HG02642 (cell line): ENCODE measurements around the gene CFAP210.

ENCODE experiments used
- ATAC-seq: cut with Tn5 transposase; IDR thresholded peaks from one replicate; pipeline ENCODE4 v1.9.1; 2021; ENCODE audit warnings: mild to moderate bottlenecking; ENCODE audit not compliant: unreplicated experiment, poor library complexity

CFAP210 gene

GRCh38 chr2:169676850-169677249 lies 17.4 kb downstream of the CFAP210 start:
- no peak for ATAC-seq

DNA sequence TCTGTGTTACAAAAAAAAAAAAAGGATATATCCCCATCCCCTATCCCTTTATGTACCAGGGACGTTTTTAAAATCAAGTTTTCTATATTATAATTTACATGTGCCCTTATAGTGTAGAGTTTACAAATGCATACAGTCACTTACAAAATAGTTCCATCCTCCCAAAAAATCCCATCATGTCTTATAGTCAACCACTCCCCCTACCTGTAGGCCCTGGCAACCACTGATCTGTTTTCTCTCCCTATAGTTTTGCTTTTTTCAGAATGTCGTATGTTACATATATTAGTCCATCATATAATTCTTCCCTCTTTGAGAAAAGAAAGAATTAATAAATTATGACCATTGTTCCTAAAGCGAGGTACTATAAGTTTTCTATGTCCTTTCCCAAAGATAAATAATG lies 17.8 kb downstream of the CFAP210 start:
- ATAC-seq, result no peak

- no peak for ATAC-seq
These were observed 20.3 kb downstream of the CFAP210 start for GRCh38 chr2:169673921-169674320.

- no peak for ATAC-seq
These were observed 21.1 kb downstream of the CFAP210 start for GRCh38 chr2:169673106-169673505.

DNA sequence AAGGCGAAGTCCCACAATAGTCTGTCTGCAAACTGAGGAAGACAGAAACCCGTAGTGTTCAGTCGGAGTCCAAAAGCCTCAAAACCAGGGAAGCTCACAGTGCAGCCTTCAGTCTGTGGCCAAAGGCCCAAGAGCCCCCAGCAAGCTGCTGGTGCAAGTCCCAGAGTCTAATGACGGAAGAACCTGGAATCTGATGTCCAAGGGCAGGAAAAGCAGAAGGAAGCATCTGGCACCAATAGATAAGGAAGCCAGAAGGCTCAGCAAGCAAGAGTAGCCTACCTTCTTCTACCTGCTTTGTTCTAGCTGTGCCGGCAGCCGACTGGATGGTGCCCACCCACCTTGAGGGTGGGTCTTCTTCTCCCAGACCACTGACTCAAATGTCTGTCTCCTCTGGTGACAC lies 21.8 kb downstream of the CFAP210 start:
- ATAC-seq, result no peak

- ATAC-seq, result no peak
These were observed 23.3 kb downstream of the CFAP210 start for GRCh38 chr2:169670937-169671336.

DNA sequence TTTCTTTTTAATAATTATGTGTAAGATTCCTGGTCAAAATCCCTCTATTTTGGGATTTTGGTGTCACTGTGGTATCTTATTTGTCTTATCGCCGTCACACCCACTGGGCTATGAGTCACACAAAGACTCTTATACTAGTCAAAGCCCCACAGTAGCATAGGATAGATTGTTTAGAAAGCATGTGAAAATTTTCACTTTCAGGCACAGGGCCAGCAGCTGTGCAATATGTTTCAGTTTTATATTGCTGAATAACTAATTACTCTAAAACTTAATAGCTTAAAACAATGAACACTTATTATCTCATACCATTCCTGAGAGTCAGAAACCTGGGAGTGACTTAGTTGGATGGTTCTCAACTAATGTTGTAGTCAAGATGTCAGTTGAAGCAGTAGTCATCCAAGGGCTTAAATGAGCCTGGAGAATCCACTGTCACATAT lies 24.0 kb downstream of the CFAP210 start:
- ATAC-seq, result no peak

GRCh38 chr2:169667583-169667982 lies 26.6 kb downstream of the CFAP210 start:
- ATAC-seq, result no peak

GRCh38 chr2:169664978-169665930 lies 29.0 kb downstream of the CFAP210 start:
- no peak for ATAC-seq

DNA sequence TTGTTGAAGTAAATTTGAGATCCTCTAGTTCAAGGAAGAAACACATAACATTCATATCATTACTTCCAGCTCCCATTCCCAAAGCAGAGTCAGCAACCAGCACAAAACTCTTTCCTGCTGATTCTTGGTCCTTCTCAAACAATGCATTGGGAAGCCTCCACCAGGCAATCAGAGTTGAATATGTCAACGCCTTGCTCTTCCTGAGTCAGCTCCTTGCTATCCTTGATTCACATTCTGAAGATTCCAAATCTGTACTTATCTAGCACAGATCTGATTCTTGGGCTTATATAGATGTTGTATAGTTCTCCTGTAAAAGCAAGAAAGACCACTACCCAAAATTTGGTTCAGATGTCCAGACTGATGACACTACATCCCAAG lies 29.6 kb downstream of the CFAP210 start:
- ATAC-seq, result no peak

GRCh38 chr2:169663247-169663646 lies 31.0 kb downstream of the CFAP210 start:
- ATAC-seq, result no peak

DNA sequence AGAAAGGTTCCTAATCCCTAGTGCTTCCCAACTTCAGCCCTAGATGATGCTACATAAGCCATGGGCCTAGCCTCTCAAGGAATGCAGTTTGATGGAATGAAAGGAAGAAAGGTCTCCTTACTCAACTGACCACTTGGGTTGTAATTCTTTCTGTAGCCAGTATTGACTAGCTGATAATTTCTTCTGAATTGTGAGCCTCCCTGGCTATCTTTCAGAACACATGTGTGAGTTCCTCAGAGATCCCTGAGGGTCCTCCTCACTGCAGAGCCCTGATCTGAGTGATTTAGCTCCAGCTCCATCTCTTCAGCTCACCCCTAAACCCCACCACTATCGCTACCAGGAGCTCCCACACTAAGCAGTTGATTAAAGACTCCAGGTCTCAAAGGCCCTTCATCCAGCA lies 31.5 kb downstream of the CFAP210 start:
- no peak for ATAC-seq

DNA sequence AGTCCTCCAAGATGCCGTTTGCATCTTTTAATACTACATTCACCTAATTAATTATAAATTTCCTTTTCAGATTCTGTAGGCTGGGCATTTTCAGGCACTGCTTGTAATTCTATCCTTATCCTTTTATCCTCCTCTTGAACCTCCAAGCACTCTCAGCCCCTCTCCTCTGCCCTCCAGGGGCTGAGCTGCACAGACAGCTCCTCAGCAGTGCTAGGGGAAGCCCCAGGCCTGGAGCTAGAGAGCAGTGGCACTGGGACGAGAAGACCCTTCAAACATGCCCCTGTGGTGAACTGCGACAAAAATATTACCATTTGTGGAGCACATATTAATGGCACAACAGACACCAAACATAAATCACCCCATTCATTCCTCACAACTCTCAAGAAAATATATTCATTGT lies 32.9 kb downstream of the CFAP210 start:
- ATAC-seq, result no peak

- ATAC-seq, result no peak
These were observed 34.9 kb downstream of the CFAP210 start for GRCh38 chr2:169659320-169659719.

GRCh38 chr2:169658877-169659276 lies 35.3 kb downstream of the CFAP210 start:
- no peak for ATAC-seq

DNA sequence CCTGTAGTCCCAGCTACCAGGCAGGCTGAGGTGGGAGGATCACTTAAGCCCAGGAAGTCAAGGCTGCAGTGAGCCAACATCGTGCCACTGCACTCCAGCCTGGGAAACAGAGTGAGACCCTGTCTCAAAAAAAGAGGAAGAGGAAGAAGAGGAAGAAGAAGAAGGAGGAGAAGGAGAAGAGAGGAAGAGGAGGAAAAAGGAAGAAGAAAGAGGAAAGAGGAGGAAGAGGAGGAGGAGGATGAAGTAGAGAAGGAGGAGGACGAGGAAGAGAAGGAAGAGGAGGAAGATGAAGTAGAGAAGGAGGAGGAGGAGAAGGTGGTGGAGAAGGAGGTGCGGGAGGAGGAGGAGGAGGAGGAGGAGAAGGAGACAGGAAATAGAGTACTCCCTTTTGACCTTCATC lies 38.0 kb downstream of the CFAP210 start:
- ATAC-seq, result no peak

- ATAC-seq, result no peak
These were observed 40.6 kb downstream of the CFAP210 start for GRCh38 chr2:169653636-169654035.

- ATAC-seq, result no peak
These were observed 44.9 kb downstream of the CFAP210 start for GRCh38 chr2:169649278-169649677.

DNA sequence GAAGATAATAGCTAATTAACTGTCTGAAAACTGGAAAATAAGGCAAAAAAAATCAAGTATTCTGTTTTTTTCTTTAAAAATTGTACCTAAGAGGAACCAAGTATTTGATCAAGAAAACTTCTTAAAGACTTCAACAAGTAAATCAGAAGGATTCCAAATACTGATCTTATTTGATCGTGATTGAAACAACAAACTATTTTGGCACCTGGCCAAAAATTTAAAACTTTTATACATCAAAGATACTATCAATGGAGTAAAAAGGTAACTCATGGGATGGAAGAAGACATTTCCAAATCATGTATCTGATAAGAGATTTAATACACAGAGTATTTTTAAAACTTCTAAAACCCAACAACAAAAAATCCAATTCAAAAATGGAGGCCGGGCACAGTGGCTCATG lies 46.7 kb downstream of the CFAP210 start:
- ATAC-seq, result no peak

DNA sequence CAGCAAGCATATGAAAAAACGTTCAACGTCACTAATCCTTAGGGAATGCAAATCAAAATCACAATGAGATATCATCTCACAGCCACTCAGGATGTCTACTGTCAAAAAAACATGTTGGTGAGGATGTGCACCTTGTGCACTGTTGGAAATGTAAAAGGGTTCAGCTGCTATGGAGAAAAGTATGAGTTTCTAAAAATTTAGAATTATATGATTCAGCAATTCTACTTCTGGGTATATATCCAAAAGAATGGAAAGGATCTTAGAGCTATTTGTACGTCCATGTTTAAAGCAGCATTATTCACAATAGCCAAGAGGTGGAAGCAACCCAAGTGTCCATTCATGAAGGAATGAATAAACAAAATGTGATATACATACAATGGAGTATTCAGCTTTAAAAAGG lies 50.0 kb downstream of the CFAP210 start:
- no peak for ATAC-seq

DNA sequence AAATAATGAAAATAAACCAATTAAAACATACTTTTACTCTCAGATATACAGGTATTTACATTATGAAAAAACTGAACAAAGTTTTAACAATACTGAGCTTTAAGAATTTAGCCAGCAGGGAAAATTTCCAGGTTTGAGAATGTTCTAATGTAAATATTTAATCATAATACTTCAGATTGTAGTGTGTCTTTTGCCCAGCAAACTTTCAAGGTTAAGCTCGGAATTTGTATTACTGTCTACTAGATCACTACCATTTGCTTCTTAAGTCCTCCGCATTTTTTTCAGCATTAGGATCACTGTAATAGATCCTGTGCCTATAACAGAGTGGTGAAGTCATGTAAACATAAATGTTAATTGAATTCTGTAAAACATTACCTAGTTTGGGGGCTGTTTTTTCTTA lies 52.7 kb downstream of the CFAP210 start:
- no peak for ATAC-seq

- ATAC-seq, result no peak
These were observed 54.1 kb downstream of the CFAP210 start for GRCh38 chr2:169640104-169640503.
